ENCODE results near the gene EFCAB13.

GRCh38 chr17:47373002-47373401 lies 49.2 kb downstream of the EFCAB13 start:
- no peak for TF ChIP-seq GATA3 (IDR thresholded peaks at IDR 0.05; ENCODE audit: low read depth, low read length)
- TF ChIP-seq GATA2 (IDR thresholded peaks at IDR 0.05; ENCODE audit: low read depth, low read length), result no peak
